Right atrium auricular region (tissue), 2 donors: ENCODE measurements around the gene KCTD8. TPM values are rescaled to one million over a fixed set of nuclear protein-coding genes. Genes with fewer than 3 reads are reported as not detected.

Experiments
- DNase-seq: peaks from one replicate; pipeline ENCODE4 v3.0.0-alpha.2; 2019; ENCODE audit warnings: low spot score
- H3K27ac ChIP-seq, 2 donors: fragments of 200-600 bp; sonication (generic); 1 replicate in 1 of 2; 2 replicates in 1 of 2; pipeline ENCODE4 v1.5.1; 2016 to 2019
- H3K27me3 ChIP-seq, 2 donors: fragments of 200-600 bp; sonication (generic); one replicate each; pipeline versions ENCODE4 v1.5.1 to v1.6.0; 2017 to 2019
- H3K36me3 ChIP-seq: fragments of 200-600 bp; sonication (generic); one replicate; pipeline ENCODE4 v1.5.1; 2016
- H3K4me1 ChIP-seq, 2 donors: fragments of 200-600 bp; sonication (generic); one replicate each; pipeline versions ENCODE4 v1.5.1 to v1.6.0; 2017 to 2019
- H3K4me3 ChIP-seq, 2 donors: fragments of 200-600 bp; sonication (generic); 1 replicate in 1 of 2; 2 replicates in 1 of 2; pipeline ENCODE4 v1.5.1; 2017 to 2019; ENCODE audit warnings: mild to moderate bottlenecking in 1 of 2, moderate library complexity in 1 of 2
- H3K9me3 ChIP-seq, 2 donors: fragments of 200-600 bp; sonication (generic); one replicate each; pipeline ENCODE4 v1.5.1; 2019
- CTCF ChIP-seq, 2 donors: fragments of 200-600 bp; sonication (generic); IDR thresholded peaks; one replicate each; pipeline ENCODE4 v1.5.1; 2019; ENCODE audit warnings: antibody characterized with exemption in 2 of 2
- total RNA-seq, 2 donors: library from RNA; depleted of rRNA; stranded (reverse); fragments of >200 nt; gene quantifications; one replicate each; pipeline ENCODE4 v1.1.0, GENCODE V29; 2016

Gene KCTD8
- total RNA-seq, 2 donors from 2014 or later, result 0.74 to 1.0 TPM

DNA sequence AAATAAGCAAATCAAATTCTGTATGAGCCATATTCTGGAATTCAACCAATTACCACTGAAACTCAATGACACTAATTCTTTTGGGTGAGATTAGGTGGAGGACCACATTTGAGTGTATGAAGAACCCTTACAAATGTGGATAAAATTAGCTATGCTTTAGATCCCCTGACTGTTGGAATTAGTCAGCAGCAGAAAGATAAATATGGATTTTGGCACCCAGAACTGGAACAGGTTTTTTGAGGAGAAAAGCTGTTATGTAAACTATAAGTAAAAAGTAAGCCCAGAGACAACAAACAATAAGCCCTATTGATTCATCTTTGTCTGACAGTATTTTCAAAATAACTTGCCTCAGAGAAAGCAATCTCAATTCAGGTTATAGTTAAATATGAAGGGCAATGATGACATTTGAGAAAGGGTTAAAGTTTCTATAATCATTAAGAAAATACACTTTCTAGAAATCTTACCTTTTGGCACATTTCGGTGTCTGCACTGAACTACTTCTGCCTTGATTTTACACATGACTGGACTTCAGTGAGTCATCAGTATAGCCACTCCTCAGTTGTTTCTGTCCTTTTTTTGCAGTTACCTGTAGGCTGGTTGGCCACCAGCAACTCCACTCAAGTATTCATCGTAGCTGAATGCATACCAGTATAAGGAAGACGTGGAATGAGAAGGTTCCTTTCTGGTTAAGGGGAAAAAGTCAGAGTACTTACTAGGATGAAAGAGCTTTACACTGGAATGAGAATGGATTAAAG, 80.0 kb downstream of the KCTD8 start:
- Histone ChIP-seq H3K4me3 (no peak overlapping the region), H3K36me3 (no peaks in the 10 kb centered on the region), H3K27me3 (no peaks in the 10 kb centered on the region), H3K4me1 (no peaks in the 10 kb centered on the region), H3K9me3 (no peaks in the 10 kb centered on the region), H3K27ac (no peak overlapping the region)
- DNase-seq, result no peak
- no peak for TF ChIP-seq CTCF (IDR thresholded peaks at IDR 0.05)

DNA sequence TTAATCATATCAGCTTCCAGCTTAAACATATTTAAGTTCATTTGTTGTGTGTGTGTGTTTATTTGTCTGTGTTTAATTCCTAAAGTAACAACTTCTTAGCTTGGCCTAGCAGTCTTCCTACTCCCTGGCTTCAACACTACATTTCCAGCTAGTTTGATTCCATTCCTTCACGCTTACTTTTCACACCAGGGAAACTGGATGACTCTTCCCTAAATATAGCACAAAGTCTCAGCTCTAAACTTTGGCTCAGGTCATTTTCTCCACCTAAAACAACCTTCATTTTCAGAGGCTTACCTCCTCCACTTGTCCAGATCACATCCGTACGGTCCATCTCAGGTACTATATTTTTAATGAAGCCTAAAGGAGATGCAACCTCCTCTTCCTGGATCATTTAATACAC, 94.4 kb downstream of the KCTD8 start:
- no peak for TF ChIP-seq CTCF (IDR thresholded peaks at IDR 0.05)
- H3K4me3 ChIP-seq, result no peak overlapping the region
- no peaks in the 10 kb centered on the region for H3K27me3 ChIP-seq
- H3K9me3 ChIP-seq, result no peaks in the 10 kb centered on the region
- H3K36me3 ChIP-seq, result no peaks in the 10 kb centered on the region
- no peak overlapping the region for H3K27ac ChIP-seq
- no peak for DNase-seq
- H3K4me1 ChIP-seq, result no peaks in the 10 kb centered on the region

DNA sequence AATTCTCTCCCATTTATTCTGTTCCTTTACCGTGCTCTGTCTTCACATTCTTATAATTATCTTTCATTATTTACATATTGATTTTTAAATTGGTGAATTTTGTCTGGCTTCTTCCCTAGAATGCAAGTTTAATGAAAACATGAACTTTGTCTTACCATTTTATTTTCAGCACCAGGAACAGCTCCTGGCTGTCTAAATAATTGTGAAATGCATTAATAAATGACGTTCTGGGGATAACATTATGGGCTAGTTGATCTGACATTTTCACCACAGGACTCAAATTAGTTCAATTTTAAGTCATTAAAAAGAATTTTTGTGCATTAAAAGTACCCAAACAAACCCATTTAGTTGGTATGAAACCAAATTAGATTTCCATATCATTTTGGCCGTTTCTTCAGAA, 97.5 kb downstream of the KCTD8 start:
- no peak overlapping the region for H3K4me3 ChIP-seq
- H3K9me3 ChIP-seq, result no peaks in the 10 kb centered on the region
- no peaks in the 10 kb centered on the region for H3K27me3 ChIP-seq
- no peak overlapping the region for H3K27ac ChIP-seq
- no peaks in the 10 kb centered on the region for H3K36me3 ChIP-seq
- no peak for DNase-seq
- H3K4me1 ChIP-seq, result no peaks in the 10 kb centered on the region
- TF ChIP-seq CTCF (IDR thresholded peaks at IDR 0.05), result no peak

GRCh38 chr4:44342800-44343199, 105.8 kb downstream of the KCTD8 start:
- DNase-seq, result no peak
- TF ChIP-seq CTCF (IDR thresholded peaks at IDR 0.05), result no peak
- H3K4me1 ChIP-seq, result no peaks in the 10 kb centered on the region
- H3K9me3 ChIP-seq, result no peaks in the 10 kb centered on the region
- H3K27ac ChIP-seq, result no peak overlapping the region
- H3K27me3 ChIP-seq, result no peaks in the 10 kb centered on the region
- no peak overlapping the region for H3K4me3 ChIP-seq
- no peaks in the 10 kb centered on the region for H3K36me3 ChIP-seq

DNA sequence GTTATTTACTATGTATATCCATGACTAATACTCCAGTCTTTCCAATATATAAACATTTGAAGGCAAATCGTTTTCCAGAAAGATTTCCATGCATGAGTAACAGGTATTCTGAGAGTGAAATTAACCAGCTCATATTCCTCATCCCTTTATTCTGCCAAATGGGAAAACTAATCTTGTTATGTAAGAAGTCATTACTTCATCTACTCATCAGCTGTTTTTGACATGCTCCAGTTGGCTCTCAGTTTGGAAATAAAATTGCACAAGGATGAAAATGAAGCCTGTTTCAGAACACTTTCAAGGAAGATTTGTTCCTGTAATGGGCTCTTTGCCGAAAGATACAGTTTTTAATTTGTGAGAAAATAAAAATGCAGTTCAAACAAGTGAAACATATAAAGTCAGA, 121.9 kb downstream of the KCTD8 start:
- no peak overlapping the region for H3K4me3 ChIP-seq
- H3K27ac ChIP-seq, result no peak overlapping the region
- TF ChIP-seq CTCF (IDR thresholded peaks at IDR 0.05), result no peak
- no peaks in the 10 kb centered on the region for H3K4me1 ChIP-seq
- no peaks in the 10 kb centered on the region for H3K27me3 ChIP-seq
- no peaks in the 10 kb centered on the region for H3K9me3 ChIP-seq
- DNase-seq, result no peak
- no peaks in the 10 kb centered on the region for H3K36me3 ChIP-seq

DNA sequence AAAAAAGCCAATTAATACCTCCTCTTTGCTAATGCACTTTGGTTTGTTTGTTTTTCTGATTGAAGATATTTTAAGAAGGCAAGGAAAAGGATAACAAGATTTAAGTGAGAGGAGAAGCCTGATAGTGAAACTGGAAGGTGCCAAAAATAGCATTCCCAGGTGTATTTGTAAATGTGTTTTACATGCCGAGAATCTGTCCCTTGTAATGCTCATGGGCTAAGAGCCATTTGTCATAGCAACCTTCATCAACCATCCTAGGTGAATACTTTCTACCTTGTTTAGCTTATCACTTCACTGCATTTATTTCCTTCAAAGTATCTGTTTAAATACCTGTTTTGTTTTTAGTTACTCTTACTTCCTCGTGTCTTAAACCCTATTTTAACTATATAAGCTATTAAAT, 127.8 kb downstream of the KCTD8 start:
- no peaks in the 10 kb centered on the region for H3K9me3 ChIP-seq
- no peak for TF ChIP-seq CTCF (IDR thresholded peaks at IDR 0.05)
- no peak overlapping the region for H3K27ac ChIP-seq
- no peaks in the 10 kb centered on the region for H3K4me1 ChIP-seq
- H3K4me3 ChIP-seq, result no peak overlapping the region
- no peak for DNase-seq
- no peaks in the 10 kb centered on the region for H3K27me3 ChIP-seq
- no peaks in the 10 kb centered on the region for H3K36me3 ChIP-seq
